GM18861 (cell line): ENCODE results near the gene OR10P1.

ENCODE experiments used
- ATAC-seq: cut with Tn5 transposase; IDR thresholded peaks from one replicate; pipeline ENCODE4 v1.9.1; 2021; ENCODE audit not compliant: unreplicated experiment

OR10P1 gene

GRCh38 chr12:55651299-55651683, 14.6 kb downstream of the OR10P1 start:
- ATAC-seq: no peak

GRCh38 chr12:55652352-55652751, 15.7 kb downstream of the OR10P1 start:
- ATAC-seq: no peak

GRCh38 chr12:55653031-55653430, 16.3 kb downstream of the OR10P1 start:
- no peak for ATAC-seq

- no peak for ATAC-seq
These were observed 18.0 kb downstream of the OR10P1 start for GRCh38 chr12:55654511-55655214.

- no peak for ATAC-seq
These were observed 20.5 kb downstream of the OR10P1 start for GRCh38 chr12:55657212-55657611.

GRCh38 chr12:55658212-55658611, 21.5 kb downstream of the OR10P1 start:
- ATAC-seq: no peak

- ATAC-seq: no peak
These were observed 22.1 kb downstream of the OR10P1 start for GRCh38 chr12:55658635-55659391.

GRCh38 chr12:55659486-55660385, 23.0 kb downstream of the OR10P1 start:
- ATAC-seq: no peak

GRCh38 chr12:55663391-55663790, 26.7 kb downstream of the OR10P1 start:
- no peak for ATAC-seq

GRCh38 chr12:55664826-55665225, 28.1 kb downstream of the OR10P1 start:
- no peak for ATAC-seq

- no peak for ATAC-seq
These were observed 29.8 kb downstream of the OR10P1 start for GRCh38 chr12:55666508-55666907.

- ATAC-seq: no peak
These were observed 33.6 kb downstream of the OR10P1 start for GRCh38 chr12:55670276-55670675.

GRCh38 chr12:55671746-55672145, 35.1 kb downstream of the OR10P1 start:
- ATAC-seq: no peak

GRCh38 chr12:55673638-55674037, 36.9 kb downstream of the OR10P1 start:
- ATAC-seq: peak; percentile 99

GRCh38 chr12:55675666-55676065, 39.0 kb downstream of the OR10P1 start:
- no peak for ATAC-seq

GRCh38 chr12:55676707-55677106, 40.0 kb downstream of the OR10P1 start:
- ATAC-seq: no peak

- ATAC-seq: no peak
These were observed 43.0 kb downstream of the OR10P1 start for GRCh38 chr12:55679691-55680090.

- ATAC-seq: no peak
These were observed 44.7 kb downstream of the OR10P1 start for GRCh38 chr12:55681142-55682077.

GRCh38 chr12:55682087-55682796, 45.5 kb downstream of the OR10P1 start:
- ATAC-seq: no peak

GRCh38 chr12:55683676-55684075, 47.0 kb downstream of the OR10P1 start:
- ATAC-seq: no peak
